Measurements from ENCODE around the gene MEX3C.

Gene MEX3C

GRCh38 chr18:51163543-51163942, 33.9 kb downstream of the MEX3C start:
- Histone ChIP-seq H3K27ac (no peak overlapping the region), H3K9me3 (no peaks in the 10 kb centered on the region), H3K27me3 (no peaks in the 10 kb centered on the region), H3K4me3 (no peak overlapping the region), H3K36me3 (no peaks in the 10 kb centered on the region), H3K4me1 (peaks cover 0 to 14% (median 10%) of the 10 kb centered on the region in 4 donors)
- no peak for TF ChIP-seq CTCF (IDR thresholded peaks at IDR 0.05)
- no peak for DNase-seq
- intact Hi-C loops (cut with DNase I; ENCODE audit: low total_unique reads), result no loop called here

GRCh38 chr18:51162617-51163016, 34.9 kb downstream of the MEX3C start:
- Histone ChIP-seq H3K9me3 (no peaks in the 10 kb centered on the region), H3K4me3 (no peak overlapping the region), H3K27me3 (no peaks in the 10 kb centered on the region), H3K27ac (no peak overlapping the region), H3K4me1 (peaks cover 0 to 14% (median 10%) of the 10 kb centered on the region in 4 donors), H3K36me3 (no peaks in the 10 kb centered on the region)
- no peak for TF ChIP-seq CTCF (IDR thresholded peaks at IDR 0.05)
- no peak for DNase-seq
- intact Hi-C loops (cut with DNase I; ENCODE audit: low total_unique reads), result no loop called here

GRCh38 chr18:51160646-51161045, 36.8 kb downstream of the MEX3C start:
- Histone ChIP-seq H3K9me3 (no peaks in the 10 kb centered on the region), H3K27ac (no peak overlapping the region), H3K4me3 (no peak overlapping the region), H3K4me1 (peaks cover 0 to 14% (median 10%) of the 10 kb centered on the region in 4 donors), H3K36me3 (no peaks in the 10 kb centered on the region), H3K27me3 (no peaks in the 10 kb centered on the region)
- intact Hi-C loops (cut with DNase I; ENCODE audit: low total_unique reads), result no loop called here
- DNase-seq, result no peak
- TF ChIP-seq CTCF (IDR thresholded peaks at IDR 0.05), result no peak

- Histone ChIP-seq H3K4me3 (no peak overlapping the region), H3K27ac (no peak overlapping the region), H3K27me3 (peaks cover 0 to 9% of the 10 kb centered on the region in 2 donors), H3K36me3 (no peaks in the 10 kb centered on the region), H3K9me3 (no peaks in the 10 kb centered on the region), H3K4me1 (no peaks in the 10 kb centered on the region)
- TF ChIP-seq CTCF (IDR thresholded peaks at IDR 0.05), result no peak
- intact Hi-C loops (cut with DNase I; ENCODE audit: low total_unique reads), result no loop called here
- no peak for DNase-seq
Measured at GRCh38 chr18:51157215-51157614, 40.3 kb downstream of the MEX3C start.

GRCh38 chr18:51154431-51155063, 42.9 kb downstream of the MEX3C start:
- Histone ChIP-seq H3K9me3 (no peaks in the 10 kb centered on the region), H3K4me3 (no peak overlapping the region), H3K36me3 (no peaks in the 10 kb centered on the region), H3K27ac (no peak overlapping the region), H3K27me3 (peaks cover 0 to 9% of the 10 kb centered on the region in 2 donors), H3K4me1 (no peaks in the 10 kb centered on the region)
- no peak for DNase-seq
- TF ChIP-seq CTCF (IDR thresholded peaks at IDR 0.05), result no peak
- intact Hi-C loops (cut with DNase I; ENCODE audit: low total_unique reads), result no loop called here
